Astrocyte (in vitro differentiated cells and primary cell): ENCODE measurements around the gene SLC25A42. TPM values are rescaled to one million over a fixed set of nuclear protein-coding genes. Genes with fewer than 3 reads are reported as not detected.

ENCODE experiments used
- DNase-seq: peaks from one replicate; pipeline ENCODE4 v3.0.0-alpha.2; 2010; ENCODE audit warnings: low read depth
- FAIRE-seq: peaks from 2 replicates; lab custom pipeline; 2011; peaks lifted over from hg19 to GRCh38; lab: Jason Lieb, UNC
- H2AFZ ChIP-seq: 2 replicates; pipeline ENCODE4 v1.6.0; 2012; ENCODE audit warnings: low read depth, low read length, inconsistent platforms
- H3K27ac ChIP-seq: 2 replicates; pipeline ENCODE4 v1.5.1; 2011; ENCODE audit warnings: low read depth, low read length, inconsistent platforms
- H3K27me3 ChIP-seq: 2 replicates; pipeline ENCODE4 v1.6.0; 2011; ENCODE audit warnings: low read length, inconsistent platforms; ENCODE audit not compliant: insufficient read depth
- H3K36me3 ChIP-seq: 2 replicates; pipeline ENCODE4 v1.5.1; 2011; ENCODE audit warnings: low read length, inconsistent platforms; ENCODE audit not compliant: insufficient read depth
- H3K4me1 ChIP-seq: 2 replicates; pipeline ENCODE4 v1.5.1; 2011; ENCODE audit warnings: low read length, inconsistent platforms; ENCODE audit not compliant: insufficient read depth
- H3K4me2 ChIP-seq: 2 replicates; pipeline ENCODE4 v1.6.0; 2012; ENCODE audit warnings: low read length, inconsistent platforms
- H3K4me3 ChIP-seq: 2 replicates; pipeline ENCODE4 v1.5.1; 2011; ENCODE audit warnings: low read depth, mild to moderate bottlenecking, low read length, inconsistent platforms; ENCODE audit not compliant: insufficient read depth
- H3K79me2 ChIP-seq: 2 replicates; pipeline ENCODE4 v1.6.0; 2012; ENCODE audit warnings: mild to moderate bottlenecking, low read length, inconsistent platforms; ENCODE audit not compliant: insufficient read depth
- H3K9ac ChIP-seq: 2 replicates; pipeline ENCODE4 v1.6.0; 2012; ENCODE audit warnings: mild to moderate bottlenecking, low read length, inconsistent platforms
- H3K9me3 ChIP-seq: 2 replicates; pipeline ENCODE4 v1.5.1; 2012; ENCODE audit warnings: low read depth, mild to moderate bottlenecking, low read length, inconsistent platforms; ENCODE audit not compliant: insufficient read depth
- H4K20me1 ChIP-seq: 2 replicates; pipeline ENCODE4 v1.6.0; 2012; ENCODE audit warnings: low read length, inconsistent platforms; ENCODE audit not compliant: insufficient read depth
- H3K27ac Mint-ChIP-seq: one replicate; pipeline ENCODE4 v1.8.0; 2021; ENCODE audit warnings: mild to moderate bottlenecking, mixed read lengths; ENCODE audit not compliant: unreplicated experiment
- H3K27me3 Mint-ChIP-seq: one replicate; pipeline ENCODE4 v1.8.0; 2021; ENCODE audit warnings: low read depth, mixed read lengths; ENCODE audit not compliant: unreplicated experiment
- H3K36me3 Mint-ChIP-seq: one replicate; pipeline ENCODE4 v1.8.0; 2021; ENCODE audit warnings: low read depth, mixed read lengths; ENCODE audit not compliant: unreplicated experiment
- H3K4me1 Mint-ChIP-seq: one replicate; pipeline ENCODE4 v1.8.0; 2021; ENCODE audit warnings: low read depth, mixed read lengths; ENCODE audit not compliant: unreplicated experiment
- H3K4me3 Mint-ChIP-seq: one replicate; pipeline ENCODE4 v1.8.0; 2021; ENCODE audit warnings: mild to moderate bottlenecking, moderate library complexity, mixed read lengths; ENCODE audit not compliant: unreplicated experiment
- H3K9me3 Mint-ChIP-seq: one replicate; pipeline ENCODE4 v1.8.0; 2021; ENCODE audit warnings: mild to moderate bottlenecking, mixed read lengths; ENCODE audit not compliant: unreplicated experiment
- CTCF ChIP-seq: IDR thresholded peaks from 2 replicates; pipeline ENCODE4 v1.5.1; 2011; ENCODE audit warnings: low read depth, mild to moderate bottlenecking, inconsistent platforms, low read length, moderate library complexity; ENCODE audit not compliant: insufficient read depth
- EZH2 ChIP-seq: IDR thresholded peaks from 2 replicates; pipeline ENCODE4 v1.6.1; 2012; ENCODE audit warnings: mild to moderate bottlenecking, low read length, inconsistent platforms; ENCODE audit not compliant: insufficient read depth
- total RNA-seq: library from RNA; stranded (reverse); gene quantifications from 2 replicates; pipeline ENCODE4 v1.2.1, GENCODE V29; 2021

The SLC25A42 gene
- total RNA-seq, 1 donor from 2014 or later: 7.6 TPM

- Mint-ChIP-seq H3K4me3 (no peak overlapping the region), H3K4me1 (no peaks in the 10 kb centered on the region), H3K27me3 (no peaks in the 10 kb centered on the region), H3K9me3 (no peaks in the 10 kb centered on the region), H3K27ac (no peak overlapping the region), H3K36me3 (peaks cover 14% of the 10 kb centered on the region)
- Histone ChIP-seq H2AFZ (no peak overlapping the region), H3K79me2 (peaks cover 1% of the 10 kb centered on the region), H3K27ac (no peak overlapping the region), H3K9me3 (no peaks in the 10 kb centered on the region), H3K36me3 (peaks cover 12% of the 10 kb centered on the region), H3K4me1 (no peaks in the 10 kb centered on the region), H3K9ac (no peak overlapping the region), H3K4me2 (no peak overlapping the region), H3K4me3 (no peak overlapping the region), H4K20me1 (peaks cover 6% of the 10 kb centered on the region), H3K27me3 (no peaks in the 10 kb centered on the region)
- FAIRE-seq (no peak), DNase-seq (no peak)
- no peak for TF ChIP-seq EZH2
- TF ChIP-seq CTCF: no peak
Observed at GRCh38 chr19:19056636-19057275, 7.0 kb upstream of the SLC25A42 start.

DNA sequence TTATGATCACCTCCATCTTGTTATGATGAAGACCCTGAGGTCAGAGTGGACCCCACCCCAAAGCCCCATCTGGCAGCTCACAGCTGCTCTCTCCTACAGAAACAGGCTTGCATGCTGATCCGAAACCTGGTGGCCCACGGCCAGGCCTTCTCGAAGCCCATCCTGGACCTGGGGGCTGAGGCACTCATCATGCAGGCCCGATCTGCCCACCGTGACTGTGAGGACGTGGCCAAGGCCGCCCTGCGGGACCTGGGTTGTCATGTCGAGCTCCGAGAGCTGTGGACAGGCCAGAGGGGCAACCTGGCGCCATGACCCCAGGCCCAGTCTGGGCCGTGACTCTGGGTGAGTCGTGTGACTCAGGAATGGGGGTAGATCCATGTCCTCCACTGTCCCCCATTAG lies 6.5 kb upstream of the SLC25A42 start:
- Histone ChIP-seq H3K79me2 (no peaks in the 10 kb centered on the region), H3K4me2 (no peak overlapping the region), H3K27me3 (no peaks in the 10 kb centered on the region), H3K4me1 (peaks cover 5% of the 10 kb centered on the region), H3K9me3 (no peaks in the 10 kb centered on the region), H3K36me3 (peaks cover 12% of the 10 kb centered on the region), H3K27ac (no peak overlapping the region), H3K9ac (no peak overlapping the region), H4K20me1 (peaks cover 6% of the 10 kb centered on the region), H3K4me3 (no peak overlapping the region), H2AFZ (no peak overlapping the region)
- Mint-ChIP-seq H3K27ac (no peak overlapping the region), H3K27me3 (no peaks in the 10 kb centered on the region), H3K4me3 (no peak overlapping the region), H3K36me3 (peaks cover 16% of the 10 kb centered on the region), H3K9me3 (no peaks in the 10 kb centered on the region), H3K4me1 (peaks cover 1% of the 10 kb centered on the region)
- DNase-seq (no peak), FAIRE-seq (no peak)
- TF ChIP-seq CTCF (no peak), EZH2 (no peak)

DNA sequence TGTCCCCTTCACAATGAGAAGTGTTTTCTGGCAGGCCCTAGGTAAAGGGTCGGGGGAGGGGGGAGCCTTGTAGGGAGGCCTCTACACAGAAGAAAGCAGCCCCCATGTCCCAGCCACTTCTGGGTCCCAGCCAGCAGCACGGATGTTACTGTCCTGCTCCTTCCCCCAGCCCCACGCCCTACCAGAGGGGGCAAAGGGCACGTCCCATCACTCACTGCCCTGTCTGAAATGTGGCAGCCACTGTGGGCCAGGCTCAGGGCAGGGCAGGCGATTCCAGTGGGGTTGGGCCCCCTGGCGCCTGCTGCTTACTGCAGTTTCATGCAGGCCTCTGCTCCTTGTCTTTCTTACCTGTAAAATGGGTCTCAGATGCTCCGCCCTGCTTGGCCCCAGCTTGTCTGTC lies 6.1 kb upstream of the SLC25A42 start:
- Histone ChIP-seq H3K79me2 (no peaks in the 10 kb centered on the region), H3K36me3 (peaks cover 10% of the 10 kb centered on the region), H4K20me1 (peaks cover 6% of the 10 kb centered on the region), H3K27ac (no peak overlapping the region), H2AFZ (no peak overlapping the region), H3K9me3 (no peaks in the 10 kb centered on the region), H3K9ac (no peak overlapping the region), H3K4me3 (no peak overlapping the region), H3K4me1 (peaks cover 6% of the 10 kb centered on the region), H3K4me2 (no peak overlapping the region), H3K27me3 (no peaks in the 10 kb centered on the region)
- Mint-ChIP-seq H3K4me3 (no peak overlapping the region), H3K27me3 (no peaks in the 10 kb centered on the region), H3K4me1 (peaks cover 5% of the 10 kb centered on the region), H3K36me3 (peaks cover 16% of the 10 kb centered on the region), H3K27ac (no peak overlapping the region), H3K9me3 (no peaks in the 10 kb centered on the region)
- DNase-seq (no peak), FAIRE-seq (no peak)
- TF ChIP-seq CTCF: no peak
- TF ChIP-seq EZH2: no peak
